Nucleus accumbens (tissue), 56 donors: Measurements from ENCODE around the gene PRPS1L1.
A peak's percentile ranks its signal among the peaks of the same experiment; 100 is the strongest.

Experiments
- DNase-seq, 56 donors: peaks; one replicate each; lab custom pipeline; 2025; lab: John Stamatoyannopoulos, UW

PRPS1L1 gene

GRCh38 chr7:18016547-18017444, 10.8 kb downstream of the PRPS1L1 start:
- DNase-seq: no peak

GRCh38 chr7:18013936-18014335, 13.7 kb downstream of the PRPS1L1 start:
- DNase-seq: no peak

GRCh38 chr7:18004372-18004771, 23.3 kb downstream of the PRPS1L1 start:
- DNase-seq: no peak

GRCh38 chr7:18003286-18003994, 24.2 kb downstream of the PRPS1L1 start:
- no peak for DNase-seq

GRCh38 chr7:17998692-17999091, 29.0 kb downstream of the PRPS1L1 start:
- DNase-seq: no peak

GRCh38 chr7:17996442-17997223, 31.0 kb downstream of the PRPS1L1 start:
- no peak for DNase-seq

GRCh38 chr7:17996040-17996439, 31.6 kb downstream of the PRPS1L1 start:
- no peak for DNase-seq

- peak in 27 of 56 donors; percentile 1 to 67 (median 20) for DNase-seq
Measured at GRCh38 chr7:17994079-17994850, 33.4 kb downstream of the PRPS1L1 start.

GRCh38 chr7:17991866-17992648, 35.6 kb downstream of the PRPS1L1 start:
- peak in 1 of 56 donors; percentile 8 for DNase-seq

GRCh38 chr7:17990761-17991160, 36.9 kb downstream of the PRPS1L1 start:
- no peak for DNase-seq

GRCh38 chr7:17989546-17989945, 38.1 kb downstream of the PRPS1L1 start:
- no peak for DNase-seq

- DNase-seq: no peak
Measured at GRCh38 chr7:17988858-17989257, 38.8 kb downstream of the PRPS1L1 start.

- DNase-seq: no peak
Measured at GRCh38 chr7:17988141-17988540, 39.5 kb downstream of the PRPS1L1 start.

GRCh38 chr7:17986851-17987250, 40.8 kb downstream of the PRPS1L1 start:
- no peak for DNase-seq

GRCh38 chr7:17985473-17986239, 42.0 kb downstream of the PRPS1L1 start:
- no peak for DNase-seq

- no peak for DNase-seq
Measured at GRCh38 chr7:17984288-17984687, 43.4 kb downstream of the PRPS1L1 start.

- no peak for DNase-seq
Measured at GRCh38 chr7:17983221-17984062, 44.2 kb downstream of the PRPS1L1 start.

GRCh38 chr7:17976952-17977351, 50.7 kb downstream of the PRPS1L1 start:
- no peak for DNase-seq
